A172 (cell line): ENCODE results near the gene EPS8L1. TPM values are rescaled to one million over a fixed set of nuclear protein-coding genes. Genes with fewer than 3 reads are reported as not detected.
A peak's percentile ranks its signal among the peaks of the same experiment; 100 is the strongest.

Experiments
- DNase-seq: peaks from one replicate; pipeline ENCODE4 v3.0.0-alpha.2; 2015; ENCODE audit warnings: low spot score
- total RNA-seq: library from RNA; depleted of rRNA; stranded (reverse); fragments of >200 nt; shearing (Covaris generic); gene quantifications from 2 replicates; pipeline ENCODE4 v1.2.3, GENCODE V29; 2014; rRNA removed

Gene EPS8L1
- total RNA-seq, 1 experiment from 2014 or later, result 4.0 TPM

DNA sequence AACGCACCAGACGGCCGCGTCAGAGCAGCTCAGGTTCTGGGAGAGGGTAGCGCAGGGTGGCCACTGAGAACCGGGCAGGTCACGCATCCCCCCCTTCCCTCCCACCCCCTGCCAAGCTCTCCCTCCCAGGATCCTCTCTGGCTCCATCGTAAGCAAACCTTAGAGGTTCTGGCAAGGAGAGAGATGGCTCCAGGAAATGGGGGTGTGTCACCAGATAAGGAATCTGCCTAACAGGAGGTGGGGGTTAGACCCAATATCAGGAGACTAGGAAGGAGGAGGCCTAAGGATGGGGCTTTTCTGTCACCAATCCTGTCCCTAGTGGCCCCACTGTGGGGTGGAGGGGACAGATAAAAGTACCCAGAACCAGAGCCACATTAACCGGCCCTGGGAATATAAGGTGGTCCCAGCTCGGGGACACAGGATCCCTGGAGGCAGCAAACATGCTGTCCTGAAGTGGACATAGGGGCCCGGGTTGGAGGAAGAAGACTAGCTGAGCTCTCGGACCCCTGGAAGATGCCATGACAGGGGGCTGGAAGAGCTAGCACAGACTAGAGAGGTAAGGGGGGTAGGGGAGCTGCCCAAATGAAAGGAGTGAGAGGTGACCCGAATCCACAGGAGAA, 39.9 kb downstream of the EPS8L1 start:
- DNase-seq, result peak; percentile 55

DNA sequence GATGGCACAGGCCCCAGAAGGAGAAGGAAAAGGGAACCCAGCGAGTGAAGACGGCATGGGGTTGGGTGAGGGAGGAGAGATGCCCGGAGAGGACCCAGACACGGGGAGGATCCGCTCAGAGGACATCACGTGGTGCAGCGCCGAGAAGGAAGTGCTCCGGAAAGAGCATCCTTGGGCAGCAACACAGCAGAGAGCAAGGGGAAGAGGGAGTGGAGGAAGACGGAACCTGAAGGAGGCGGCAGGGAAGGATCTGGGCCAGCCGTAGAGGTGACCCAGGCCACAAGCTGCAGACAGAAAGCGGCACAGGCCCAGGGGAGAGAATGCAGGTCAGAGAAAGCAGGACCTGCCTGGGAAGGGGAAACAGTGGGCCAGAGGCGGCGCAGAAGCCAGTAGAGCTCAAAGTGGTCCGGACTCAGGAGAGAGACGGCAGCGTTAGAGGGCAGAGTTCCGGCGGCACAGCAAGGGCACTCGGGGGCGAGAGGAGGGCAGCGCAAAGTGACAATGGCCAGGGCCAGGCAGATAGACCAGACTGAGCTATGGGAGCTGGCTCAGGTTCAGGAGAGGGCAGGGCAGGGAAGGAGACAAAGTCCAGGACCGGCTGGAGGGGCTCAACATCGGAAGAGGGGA, 40.7 kb downstream of the EPS8L1 start:
- peak; percentile 65 for DNase-seq

DNA sequence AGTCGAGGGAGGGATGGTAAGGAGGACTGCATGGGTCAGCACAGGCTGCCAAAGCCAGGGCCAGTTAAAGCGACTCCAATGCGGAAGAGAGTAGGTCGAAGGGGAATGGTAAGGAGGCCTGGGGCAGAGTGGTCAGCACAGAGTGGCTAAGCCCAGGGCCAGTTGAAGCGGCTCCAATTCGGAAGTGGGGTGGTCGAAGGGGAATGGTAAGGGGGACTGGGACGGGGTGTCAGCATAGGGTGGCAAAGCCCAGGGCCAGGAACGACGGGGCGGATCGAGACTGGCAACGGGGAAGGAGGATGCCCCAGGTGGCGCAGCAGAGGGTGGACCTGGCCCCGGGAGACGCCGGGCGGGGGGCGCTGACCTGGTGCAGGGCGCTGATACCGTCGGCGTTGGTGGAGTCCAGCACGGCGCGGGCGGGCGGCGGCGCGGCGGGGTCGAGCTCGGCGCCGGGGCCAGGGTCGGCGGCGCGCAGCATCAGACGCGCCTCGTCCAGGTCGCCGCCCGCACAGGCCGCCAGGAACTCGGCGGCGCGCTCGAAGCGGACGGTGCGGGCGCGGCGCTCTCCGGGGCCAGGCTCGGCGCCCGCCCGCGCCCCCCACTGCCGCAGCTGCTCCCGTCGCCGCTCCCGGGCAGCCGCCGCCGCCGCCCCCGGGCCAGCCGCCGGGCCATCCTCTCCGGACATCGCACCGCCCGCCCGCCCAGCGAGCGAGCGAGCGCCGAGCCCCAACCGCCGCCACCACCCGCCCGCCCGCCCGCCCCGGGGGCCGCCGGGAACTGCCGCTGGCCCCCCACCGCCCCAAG, 41.4 kb downstream of the EPS8L1 start, which contains the start of gene PPP1R12C:
PPP1R12C (minus strand) TSS at position 779 of the 804 bp plus-strand sequence; CDS start at position 685, 94 bp downstream.
- DNase-seq, result peak; percentile 21

DNA sequence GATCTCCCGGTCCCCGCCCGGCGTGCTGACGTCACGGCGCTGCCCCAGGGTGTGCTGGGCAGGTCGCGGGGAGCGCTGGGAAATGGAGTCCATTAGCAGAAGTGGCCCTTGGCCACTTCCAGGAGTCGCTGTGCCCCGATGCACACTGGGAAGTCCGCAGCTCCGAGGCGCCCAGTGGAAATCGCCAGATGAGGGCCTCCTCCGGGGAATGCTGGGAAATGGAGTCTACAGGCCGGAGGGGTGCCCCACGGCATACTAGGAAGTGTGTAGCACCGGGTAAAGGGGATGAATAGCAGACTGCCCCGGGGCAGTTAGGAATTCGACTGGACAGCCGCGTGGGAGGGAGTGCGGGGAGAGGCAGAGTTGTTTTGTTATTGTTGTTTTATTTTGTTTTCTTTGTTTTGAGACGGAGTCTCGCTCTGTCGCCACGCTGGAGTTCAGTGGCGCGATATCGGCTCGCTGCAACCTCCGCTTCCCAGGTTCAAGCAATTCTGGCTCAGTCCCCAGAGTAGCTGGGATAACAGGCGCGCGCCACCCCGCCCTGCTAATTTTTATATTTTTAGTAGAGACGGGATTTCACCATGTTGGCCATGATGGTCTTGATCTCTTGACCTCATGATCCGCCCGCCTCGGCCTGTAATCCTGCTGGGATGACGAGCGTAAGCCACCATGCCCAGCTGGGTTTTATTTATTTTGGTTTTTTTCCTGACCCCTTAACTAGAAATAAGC, 42.2 kb downstream of the EPS8L1 start:
- DNase-seq, result peak; percentile 99

DNA sequence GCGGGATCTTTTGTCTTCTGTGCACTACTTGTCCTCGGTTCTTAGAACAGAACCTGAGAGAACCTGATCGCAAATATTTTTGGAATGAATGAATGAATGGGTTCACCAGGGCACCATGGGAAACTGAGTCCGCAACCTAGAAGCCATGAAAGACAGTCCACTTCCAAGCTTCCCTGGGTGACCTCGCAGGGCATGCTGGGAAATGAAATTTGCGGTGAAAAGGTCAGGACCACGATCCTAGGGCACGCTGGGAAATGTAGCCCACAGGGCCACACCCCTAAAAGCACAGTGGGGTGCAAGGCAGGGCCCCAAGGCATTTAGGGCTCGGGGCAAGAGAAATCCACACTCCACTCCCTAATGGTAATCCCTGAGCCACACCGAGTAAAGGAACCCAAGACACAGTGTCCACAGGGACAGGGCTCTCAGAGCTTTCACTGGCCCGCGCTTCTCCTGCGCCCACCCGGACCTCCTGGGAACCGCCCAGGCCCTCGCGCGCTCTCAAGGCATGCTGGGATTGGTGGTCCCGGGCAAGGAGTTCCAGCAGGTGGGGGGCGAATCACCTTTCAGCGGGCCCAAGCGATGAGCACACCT, 42.8 kb downstream of the EPS8L1 start:
- DNase-seq, result no peak

DNA sequence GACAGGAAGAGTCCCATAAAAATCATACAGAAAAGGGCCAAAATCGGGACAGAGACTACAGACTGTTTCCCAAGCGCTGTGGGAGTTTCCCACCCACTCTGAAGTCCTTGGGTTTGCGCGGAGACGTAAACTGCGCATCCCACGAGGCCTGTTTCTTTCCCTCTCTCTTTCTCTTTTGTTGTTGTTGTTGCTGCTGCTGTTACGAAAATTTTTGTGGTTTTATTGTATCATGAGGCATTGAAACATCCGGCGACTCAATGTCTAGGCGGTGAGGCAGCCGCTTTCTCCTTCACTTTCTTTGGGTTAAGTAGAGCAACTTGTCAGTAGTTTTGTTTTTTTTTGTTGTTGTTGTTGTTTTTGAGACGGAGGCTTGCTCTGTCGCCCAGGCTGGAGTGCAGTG, 43.4 kb downstream of the EPS8L1 start:
- DNase-seq, result no peak

DNA sequence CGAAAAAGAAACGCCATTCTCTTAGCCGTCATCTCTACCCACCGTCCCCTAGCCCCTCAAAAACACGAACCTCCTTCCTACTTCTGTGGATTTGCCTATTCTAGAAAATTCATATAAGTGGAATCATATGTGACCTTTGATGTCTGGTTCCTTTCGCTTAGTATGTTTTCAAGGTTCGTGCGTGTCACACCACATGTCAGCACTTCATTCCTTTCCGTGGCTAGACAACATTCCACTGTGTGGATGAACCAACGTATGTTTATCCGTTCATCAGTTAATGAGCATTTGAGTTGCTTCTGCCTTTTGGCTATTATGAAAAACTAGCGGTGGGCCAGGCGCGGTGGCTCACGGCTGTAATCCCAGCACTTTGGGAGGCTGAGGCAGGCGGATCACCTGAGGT, 55.8 kb downstream of the EPS8L1 start:
- DNase-seq, result no peak

DNA sequence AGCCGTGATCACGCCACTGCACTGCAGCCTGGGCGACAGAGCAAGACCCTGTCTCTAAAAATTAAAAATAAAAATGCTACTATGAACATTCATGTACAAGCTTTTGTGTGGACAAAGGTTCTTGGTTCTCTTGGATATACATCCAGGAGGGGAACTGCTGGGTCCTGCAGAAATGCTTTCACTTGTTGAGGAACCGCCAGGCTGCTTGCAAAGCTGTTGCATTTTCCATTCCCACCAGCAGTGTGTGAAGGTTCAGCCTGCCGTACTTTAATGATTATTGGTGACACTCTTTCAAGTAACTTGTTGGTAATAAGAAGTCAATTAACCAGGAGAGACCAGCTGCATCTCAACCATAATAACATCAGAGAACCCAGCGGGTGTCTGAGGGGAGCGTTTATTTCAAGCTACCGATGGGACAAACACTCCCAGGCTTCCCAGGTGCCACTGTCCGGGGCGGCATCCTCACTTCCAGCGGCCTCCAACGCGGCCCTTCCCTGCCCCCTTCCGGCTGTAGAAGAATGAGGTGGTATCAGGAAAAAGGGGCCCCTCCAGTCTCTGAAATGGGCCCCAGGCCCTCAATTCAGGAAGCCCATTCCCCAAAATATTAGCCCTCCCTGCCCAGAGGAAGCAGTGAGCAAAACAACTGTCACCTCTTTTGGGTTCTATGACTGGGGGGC, 56.9 kb downstream of the EPS8L1 start:
- DNase-seq, result no peak

DNA sequence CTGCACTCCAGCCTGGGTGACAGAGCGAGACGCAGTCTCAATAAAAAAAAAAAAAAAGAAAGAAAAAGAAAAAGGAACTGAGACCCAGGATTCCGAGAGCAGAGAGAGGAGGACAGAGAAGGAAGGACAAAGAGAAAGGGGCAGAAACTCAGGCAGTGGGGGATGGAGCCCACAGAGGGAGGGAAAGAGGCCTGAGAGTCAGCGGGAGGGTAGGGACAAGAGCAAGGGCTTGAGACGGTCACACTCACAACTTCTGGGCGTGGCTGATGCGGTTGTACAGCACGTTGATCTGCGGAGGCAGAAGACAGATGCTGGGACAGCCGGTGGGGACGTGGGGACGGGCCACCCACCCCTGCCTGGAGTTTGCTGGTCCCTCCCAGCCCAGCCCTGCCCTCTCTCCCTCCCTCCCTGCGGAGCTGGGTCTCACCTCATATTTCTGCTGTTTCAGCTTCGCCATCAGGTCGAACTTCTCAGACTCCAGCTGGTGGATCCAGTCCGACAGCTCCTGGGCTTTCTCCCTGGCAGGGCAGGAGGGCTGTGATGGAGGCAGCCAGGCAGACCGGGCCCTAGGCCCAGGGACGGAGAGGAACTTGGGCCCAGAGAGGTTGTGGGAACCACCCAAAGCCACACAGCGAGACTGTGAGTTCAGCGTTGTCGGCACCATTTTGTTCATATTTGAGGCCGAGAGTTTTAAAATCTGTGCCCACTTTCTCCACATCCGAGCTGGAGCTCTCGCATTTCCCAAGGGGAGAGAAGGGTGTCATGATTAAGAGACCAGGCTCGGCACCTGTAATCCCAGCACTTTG, 58.2 kb downstream of the EPS8L1 start:
- DNase-seq, result no peak

DNA sequence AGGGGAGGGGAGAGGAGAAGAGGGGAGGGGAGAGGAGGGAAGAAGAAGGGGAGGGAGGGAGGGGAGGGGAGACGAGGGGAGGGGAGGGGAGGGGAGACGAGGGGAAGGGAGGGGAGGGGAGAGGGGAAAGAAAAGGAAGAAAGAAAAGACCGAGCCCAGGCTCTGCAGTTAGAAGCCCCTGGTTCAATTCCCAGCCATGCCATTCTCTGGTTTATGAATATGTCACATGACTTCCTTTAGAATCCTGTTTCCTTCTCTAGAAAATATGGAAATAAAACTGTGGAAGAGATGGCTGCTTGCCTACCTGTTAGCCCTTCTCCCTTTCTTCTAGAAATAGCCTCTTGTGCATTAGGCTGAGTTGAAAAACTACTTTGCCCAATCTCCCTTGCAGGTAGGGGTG, 59.1 kb downstream of the EPS8L1 start:
- DNase-seq, result no peak

DNA sequence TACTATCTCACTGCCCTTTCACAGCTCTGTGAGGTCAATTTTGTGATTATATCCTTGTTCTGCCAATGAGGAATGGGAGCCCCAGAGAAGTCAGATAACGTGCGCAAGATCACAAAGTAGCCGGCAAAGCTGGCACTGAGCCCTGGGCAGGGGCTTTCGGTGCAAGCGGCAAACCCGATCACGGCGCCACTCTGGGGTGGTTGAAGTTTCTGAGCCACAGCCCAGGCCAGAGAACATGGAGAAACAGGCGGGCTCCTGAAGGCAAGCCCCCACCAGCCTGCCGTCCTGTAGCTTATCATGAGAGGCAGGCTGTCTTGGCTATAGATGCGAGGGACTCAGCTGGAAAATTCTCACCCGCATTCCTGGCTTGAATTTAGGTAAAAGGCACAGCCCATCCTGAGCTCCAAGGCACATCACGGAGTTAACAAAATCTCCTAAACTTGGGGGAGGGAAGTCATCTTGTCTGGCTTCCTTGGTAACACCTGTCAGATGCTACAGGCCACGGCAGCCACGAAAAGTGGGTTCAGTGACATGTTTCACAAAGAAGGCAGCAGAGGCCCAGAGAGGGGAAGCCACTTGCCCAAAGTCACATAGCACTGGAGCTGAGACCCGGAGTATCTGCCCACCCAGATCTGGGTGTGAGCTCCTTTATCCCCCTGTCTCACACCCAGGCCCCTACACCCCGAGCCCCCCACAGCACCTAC, 60.9 kb downstream of the EPS8L1 start:
- DNase-seq, result no peak

Other genes with a start within 250 kb of the EPS8L1 start
- gene KIR2DS4, start 243.2 kb upstream of the EPS8L1 start, total RNA-seq, result not detected in 2 replicates
- not detected in 2 replicates for gene KIR3DL2, start 225.4 kb upstream of the EPS8L1 start, total RNA-seq
- gene FCAR, start 201.6 kb upstream of the EPS8L1 start, total RNA-seq, result not detected in 2 replicates
- gene NCR1, start 169.7 kb upstream of the EPS8L1 start, total RNA-seq, result not detected in 2 replicates
- gene NLRP7, start 128.3 kb upstream of the EPS8L1 start, total RNA-seq, result not detected in 2 replicates
- not detected in 2 replicates for gene NLRP2, start 109.5 kb upstream of the EPS8L1 start, total RNA-seq
- gene GP6, start 37.6 kb upstream of the EPS8L1 start, total RNA-seq, result 0.07 and 0.48 TPM in 2 replicates
- 10.0 and 11.2 TPM in 2 replicates for gene RDH13, start 12.7 kb upstream of the EPS8L1 start, total RNA-seq
- 85.7 and 87.4 TPM in 2 replicates for gene PPP1R12C, start 41.8 kb downstream of the EPS8L1 start, total RNA-seq
- 467 and 500 TPM in 2 replicates for gene TNNT1, start 73.3 kb downstream of the EPS8L1 start, total RNA-seq
- 0.77 TPM in 1 of 2 replicates, not detected in the other for gene TNNI3, start 81.9 kb downstream of the EPS8L1 start, total RNA-seq
- gene DNAAF3, start 90.7 kb downstream of the EPS8L1 start, total RNA-seq, result 10.6 and 15.6 TPM in 2 replicates
- gene SYT5, start 104.4 kb downstream of the EPS8L1 start, total RNA-seq, result 0.09 and 1.8 TPM in 2 replicates
- gene PTPRH, start 133.6 kb downstream of the EPS8L1 start, total RNA-seq, result 12.3 and 18.4 TPM in 2 replicates
- gene TMEM86B, start 152.9 kb downstream of the EPS8L1 start, total RNA-seq, result 1.6 and 3.4 TPM in 2 replicates
- gene PPP6R1, start 183.1 kb downstream of the EPS8L1 start, total RNA-seq, result 73.6 and 80.1 TPM in 2 replicates
- 88.0 and 108 TPM in 2 replicates for gene HSPBP1, start 204.2 kb downstream of the EPS8L1 start, total RNA-seq
- 11.6 and 12.8 TPM in 2 replicates for gene BRSK1, start 208.1 kb downstream of the EPS8L1 start, total RNA-seq
- gene TMEM150B, start 249.5 kb downstream of the EPS8L1 start, total RNA-seq, result not detected in 2 replicates